GM12878 (cell line): ENCODE measurements around the gene TCP1. TPM values are rescaled to one million over a fixed set of nuclear protein-coding genes. Genes with fewer than 3 reads are reported as not detected.
A peak's percentile ranks its signal among the peaks of the same experiment; 100 is the strongest.

Experiments
- ATAC-seq: fragments of 200-7000 bp; cut with Tn5 transposase; 3 replicates; pipeline ENCODE4 v1.9.1; 2020; ENCODE audit warnings: mild to moderate bottlenecking, moderate library complexity
- BruUV-seq: library from RNA; stranded (reverse); fragments of 400-500 nt; replicated peaks from 2 replicates; lab custom pipeline; 2021; lab: Mats Ljungman, UMichigan
- CTCF ChIA-PET: fragments of 300-600 bp; sonication (Branson Sonifier 250); formaldehyde crosslinking; extraction: SDS; loops from one replicate; lab custom pipeline; 2021; ENCODE audit warnings: inconsistent platforms; lab: Yijun Ruan, JAX
- POLR2A ChIA-PET: fragments of 350-600 bp; formaldehyde crosslinking; extraction: SDS; loops from one replicate; lab custom pipeline; 2021; ENCODE audit warnings: inconsistent platforms; lab: Charles Lee
- RAD21 ChIA-PET: fragments of 300-600 bp; sonication (Branson Sonifier 250); formaldehyde crosslinking; loops from one replicate; lab custom pipeline; 2023; ENCODE audit warnings: antibody characterized with exemption; ENCODE audit not compliant: unreplicated experiment; lab: Charles Lee
- SMC1A ChIA-PET: fragments of 300-600 bp; sonication (Branson Sonifier 250); formaldehyde crosslinking; loops from one replicate; lab custom pipeline; 2023; ENCODE audit not compliant: unreplicated experiment, uncharacterized antibody; lab: Charles Lee
- DNase-seq: peaks from one replicate; pipeline ENCODE4 v3.0.0-alpha.2; 2011; ENCODE audit warnings: low read depth, low spot score
- FAIRE-seq: peaks from 3 replicates; lab custom pipeline; 2011; peaks lifted over from hg19 to GRCh38; lab: Jason Lieb, UNC
- H2AFZ ChIP-seq: 2 replicates; pipeline ENCODE4 v1.6.0; 2011; ENCODE audit warnings: low read depth, low read length, control low read depth; ENCODE audit not compliant: control insufficient read depth
- H3K27ac ChIP-seq: 2 replicates; pipeline ENCODE4 v1.5.1; 2011; ENCODE audit warnings: control low read depth; ENCODE audit not compliant: control insufficient read depth, insufficient read depth
- H3K27me3 ChIP-seq, 2 experiments: replicated peaks in 1 of 2; 2 replicates each; pipeline versions ENCODE4 v1.6.0 to v1.6.1; 2011; ENCODE audit warnings: low read length in 1 of 2; ENCODE audit not compliant: control insufficient read depth in 2 of 2, insufficient read depth in 2 of 2
- H3K36me3 ChIP-seq, 2 experiments: 2 replicates each; pipeline ENCODE4 v1.5.1; 2011; ENCODE audit warnings: low read length in 1 of 2; ENCODE audit not compliant: control insufficient read depth in 2 of 2, insufficient read depth in 2 of 2
- H3K4me1 ChIP-seq: 2 replicates; pipeline ENCODE4 v1.6.1; 2011; ENCODE audit warnings: mild to moderate bottlenecking, low read length, moderate library complexity, mixed read lengths; ENCODE audit not compliant: control insufficient read depth, insufficient read depth
- H3K4me2 ChIP-seq: 2 replicates; pipeline ENCODE4 v1.6.0; 2011; ENCODE audit warnings: control low read depth; ENCODE audit not compliant: control insufficient read depth, insufficient read depth
- H3K4me3 ChIP-seq: fragments of 200-600 bp; sonication (generic); 2 replicates; pipeline ENCODE4 v1.5.1; 2016
- H3K79me2 ChIP-seq: 2 replicates; pipeline ENCODE4 v1.6.0; 2011; ENCODE audit warnings: low read length; ENCODE audit not compliant: control insufficient read depth, insufficient read depth
- H3K9ac ChIP-seq: 2 replicates; pipeline ENCODE4 v1.8.0; 2011; ENCODE audit warnings: low read length, control low read depth, mixed read lengths; ENCODE audit not compliant: control insufficient read depth, insufficient read depth
- H3K9me3 ChIP-seq: replicated peaks from 3 replicates; pipeline ENCODE4 v1.5.1; 2011; ENCODE audit warnings: mild to moderate bottlenecking, low read length; ENCODE audit not compliant: control insufficient read depth, insufficient read depth
- H4K20me1 ChIP-seq: 2 replicates; pipeline ENCODE4 v1.6.0; 2011; ENCODE audit not compliant: control insufficient read depth, insufficient read depth
- BACH1 ChIP-seq: fragments of 450-650 bp; IDR thresholded peaks from 2 replicates; pipeline ENCODE4 v1.6.1; 2017; ENCODE audit warnings: mild to moderate bottlenecking, borderline replicate concordance
- BHLHE40 ChIP-seq, 2 experiments: fragments of 450-650 bp in 1 of 2; IDR thresholded peaks; 2 replicates each; pipeline ENCODE4 v1.6.1; 2011 to 2017; ENCODE audit warnings: low read depth in 2 of 2, borderline replicate concordance in 1 of 2, improper control_type of control experiment in 1 of 2, low read length in 1 of 2, mild to moderate bottlenecking in 1 of 2
- BRCA1 ChIP-seq: IDR thresholded peaks from 2 replicates; pipeline ENCODE4 v1.6.1; 2011; ENCODE audit warnings: low read depth, low read length, improper control_type of control experiment
- CHD2 ChIP-seq: IDR thresholded peaks from 2 replicates; pipeline ENCODE4 v1.6.1; 2011; ENCODE audit warnings: low read depth, low read length, improper control_type of control experiment, borderline replicate concordance
- CREM ChIP-seq: IDR thresholded peaks from 2 replicates; pipeline ENCODE4 v1.6.1; 2014; ENCODE audit warnings: antibody characterized with exemption, low read depth
- DPF2 ChIP-seq: fragments of 450-650 bp; IDR thresholded peaks from 2 replicates; pipeline ENCODE4 v1.6.1; 2017; ENCODE audit warnings: mild to moderate bottlenecking
- FOXM1 ChIP-seq: IDR thresholded peaks from 2 replicates; pipeline ENCODE4 v1.6.1; 2012; ENCODE audit warnings: low read depth, mild to moderate bottlenecking, inconsistent platforms, low read length, moderate library complexity
- IRF5 ChIP-seq: fragments of 450-650 bp; IDR thresholded peaks from 2 replicates; pipeline ENCODE4 v1.6.1; 2017; ENCODE audit warnings: borderline replicate concordance
- LARP7 ChIP-seq: fragments of 450-650 bp; IDR thresholded peaks from 2 replicates; pipeline ENCODE4 v1.6.1; 2017; ENCODE audit warnings: mild to moderate bottlenecking
- MXI1 ChIP-seq: fragments of 150-350 bp; IDR thresholded peaks from 2 replicates; pipeline ENCODE4 v1.6.1; 2011; ENCODE audit warnings: low read depth, mild to moderate bottlenecking, inconsistent platforms, low read length, improper control_type of control experiment
- MYC ChIP-seq: IDR thresholded peaks from 2 replicates; pipeline ENCODE4 v1.6.1; 2011; ENCODE audit warnings: mild to moderate bottlenecking, low read length, moderate library complexity, inconsistent platforms; ENCODE audit not compliant: insufficient read depth, insufficient replicate concordance, insufficient read length, severe bottlenecking
- NBN ChIP-seq: fragments of 450-650 bp; IDR thresholded peaks from 2 replicates; pipeline ENCODE4 v1.6.1; 2016
- PBX3 ChIP-seq: IDR thresholded peaks from 2 replicates; pipeline ENCODE4 v1.6.1; 2011; ENCODE audit warnings: mild to moderate bottlenecking, low read depth, low read length, moderate library complexity; ENCODE audit not compliant: insufficient replicate concordance
- PML ChIP-seq: IDR thresholded peaks from 2 replicates; pipeline ENCODE4 v1.6.1; 2012; ENCODE audit warnings: low read length, inconsistent platforms
- RCOR1 ChIP-seq: conservative IDR thresholded peaks from 2 replicates; pipeline ENCODE4 v1.6.1; 2012; ENCODE audit warnings: low read depth, low read length, improper control_type of control experiment
- RFX5 ChIP-seq: IDR thresholded peaks from 2 replicates; pipeline ENCODE4 v1.6.1; 2011; ENCODE audit warnings: low read depth, low read length, improper control_type of control experiment
- TCF7 ChIP-seq: IDR thresholded peaks from 2 replicates; pipeline ENCODE4 v1.6.1; 2014; ENCODE audit warnings: antibody characterized with exemption, borderline replicate concordance
- WGBS: methylation state at CpG from one replicate; pipeline ENCODE4 v1.1.6; 2016; ENCODE audit warnings: low lambda C conversion rate; ENCODE audit not compliant: insufficient replicate concordance, insufficient coverage; ENCODE audit errors: missing lambda C conversion rate; 5-methylcytosine and 5-hydroxymethylcytosine counted together
- in situ Hi-C: fragments of 300-500 bp; cut with MboI; formaldehyde crosslinking; loops from 9 replicates; pipeline ENCODE4 v1.14.3; 2018; ENCODE audit warnings: mixed read lengths
- intact Hi-C: fragments of 100-400 bp; cut with micrococcal nuclease; formaldehyde crosslinking; loops from one replicate; pipeline ENCODE4 v1.14.2; 2022; ENCODE audit not compliant: unreplicated experiment
- polyA plus RNA-seq, 11 experiments: library from polyadenylated mRNA; depleted of rRNA in 4 of 11; unstranded in 6 of 11; stranded (reverse) in 5 of 11; fragments of >200 nt; fragmentation: Nextera tagmentation in 4 of 11; fragmentation: Illumina TruSeq in 1 of 11; extraction: Ambion mirVana in 4 of 11; extraction: Trizol in 1 of 11; gene quantifications; 1 replicate in 1 of 11; 2 replicates in 10 of 11; pipeline versions ENCODE4 v1.2.1 to v1.2.3, GENCODE V29; 2011 to 2016; ENCODE audit warnings: inconsistent platforms in 2 of 11, missing spikeins in 2 of 11, low read depth in 1 of 11
- total RNA-seq, 4 experiments: library from RNA; depleted of rRNA in 3 of 4; stranded (reverse); fragments of >200 nt in 3 of 4; fragmentation: Illumina TruSeq in 1 of 4; extraction: Trizol in 1 of 4; gene quantifications; 2 replicates each; pipeline versions ENCODE4 v1.2.1 to v1.2.3, GENCODE V29; 2013 to 2021

TCP1 gene
- total and polyA plus RNA-seq, 10 of the 15 experiments (the other 5 are each of a cell fraction or from before 2014, with no cell fraction given), result 133 to 457 (median 306) TPM

GRCh38 chr6:159790149-159790955 lies 950 bp upstream of the TCP1 start, which contains the start of gene MRPL18 (continued):
- TF ChIP-seq BACH1, result 0 out of 2 replicates have a peak, but pooled peaks have one; percentile 16
- no peak for TF ChIP-seq RCOR1
- TF ChIP-seq RFX5, result peak; percentile 74
- TF ChIP-seq BRCA1, result no peak
- TF ChIP-seq, all 136 proteins: peak for 49

GRCh38 chr6:159788753-159789376 lies 537 bp downstream of the TCP1 start:
- peaks cover 0 to 9% of the 10 kb centered on the region in 2 experiments; a peak in 2 of 4 replicates for H3K36me3 ChIP-seq
- no peaks in the 10 kb centered on the region for H3K27me3 ChIP-seq
- H3K79me2 ChIP-seq, result peaks cover 87% of the 10 kb centered on the region
- SMC1A ChIA-PET, result interaction anchor here (0.6 to 8.4 kb wide), 6 partner anchors 10 to 193 kb away, joined by 3 to 108 read pairs (median 4); partner anchors contain the start of gene WTAP
- H3K9me3 ChIP-seq, result no peaks in the 10 kb centered on the region
- CTCF ChIA-PET, result interaction anchor here (0.9 to 4.7 kb wide), 6 partner anchors 27 to 682 kb away, joined by 3 to 46 read pairs (median 4); partner anchors contain the start of genes ACAT2, SOD2 and WTAP
- BruUV-seq, result TSS peak; percentile 59
- no peaks in the 10 kb centered on the region; the same call in 1 of the 2 replicates for H3K4me1 ChIP-seq
- in situ Hi-C loops, result no loop called here
- no peak for TF ChIP-seq NBN
- no peak for TF ChIP-seq CREM
- TF ChIP-seq PML, result 0 out of 2 replicates have a peak, but pooled peaks have one; percentile 16
- 0 out of 2 replicates have a peak, but pooled peaks have one; percentile 39 for TF ChIP-seq DPF2
- peak; percentile 60 for TF ChIP-seq MYC
- TF ChIP-seq TCF7, result no peak
- TF ChIP-seq CHD2, result no peak
- TF ChIP-seq PBX3, result no peak
- peak; percentile 86 to 94 for TF ChIP-seq BHLHE40 (IDR thresholded peaks at IDR 0.05; ENCODE audit: borderline replicate concordance in 1 of 2, low read depth in 2 of 2, low read length in 1 of 2)
- peak; percentile 12; the same call in 1 of the 2 replicates for TF ChIP-seq MXI1
- TF ChIP-seq LARP7, result peak; percentile 85; the same call in 1 of the 2 replicates
- 0 out of 2 replicates have a peak, but pooled peaks have one; percentile 9 for TF ChIP-seq FOXM1
- no peak for TF ChIP-seq IRF5
- TF ChIP-seq, all 136 proteins: peak for 7
- peak overlapping the region; percentile 57 for H2AFZ ChIP-seq
- ChIA-PET RAD21 (interaction anchor here (0.9 to 5.5 kb wide), 8 partner anchors 27 to 188 kb away, joined by 3 to 52 read pairs (median 5); partner anchors contain the start of genes ACAT2 and WTAP), POLR2A (interaction anchor here (0.7 to 5.3 kb wide), 8 partner anchors 10 to 189 kb away, joined by 3 to 85 read pairs (median 6); partner anchors contain the start of genes ACAT2 and WTAP)
- peak overlapping the region; percentile 90 for H3K4me3 ChIP-seq
- peak overlapping the region; percentile 67 for H3K4me2 ChIP-seq
- peak overlapping the region; percentile 80 for H3K27ac ChIP-seq
- intact Hi-C loops, result loop anchor here (1.0 to 5.0 kb wide), 5 partner anchors 27 to 183 kb away; partner anchors contain the start of genes ACAT2, SOD2 and WTAP
- ATAC-seq, result peak; percentile 32
- 2% methylated on average over 51 of the region's 60 CpGs for WGBS
- no peak for FAIRE-seq
- DNase-seq, result no peak
- no peaks in the 10 kb centered on the region for H4K20me1 ChIP-seq
- peak overlapping the region; percentile 88 for H3K9ac ChIP-seq
